Activated CD4-positive, alpha-beta memory T cell treated with anti-CD3 and anti-CD28 coated beads for 36 hours (primary cell): ENCODE measurements around the gene GARIN3. TPM values are rescaled to one million over a fixed set of nuclear protein-coding genes. Genes with fewer than 3 reads are reported as not detected.

ENCODE experiments used
- CTCF ChIA-PET: fragments of 350-600 bp; sonication (Branson Sonifier 250); formaldehyde crosslinking; loops from one replicate; lab custom pipeline; 2021; ENCODE audit warnings: antibody characterized with exemption, inconsistent platforms; lab: Charles Lee
- POLR2A ChIA-PET: fragments of 350-600 bp; sonication (Branson Sonifier 250); formaldehyde crosslinking; loops from one replicate; lab custom pipeline; 2021; ENCODE audit warnings: antibody characterized with exemption; lab: Charles Lee
- DNase-seq: peaks from one replicate; pipeline ENCODE4 v3.0.0-alpha.2; 2020
- H3K27ac Mint-ChIP-seq: one replicate; pipeline ENCODE4 v1.8.0; 2021; ENCODE audit warnings: mixed read lengths
- H3K27me3 Mint-ChIP-seq: one replicate; pipeline ENCODE4 v1.8.0; 2021; ENCODE audit warnings: mixed read lengths
- H3K36me3 Mint-ChIP-seq: one replicate; pipeline ENCODE4 v1.8.0; 2021; ENCODE audit warnings: mixed read lengths
- H3K4me1 Mint-ChIP-seq: one replicate; pipeline ENCODE4 v1.8.0; 2021; ENCODE audit warnings: low read depth, mixed read lengths
- H3K4me3 Mint-ChIP-seq: one replicate; pipeline ENCODE4 v1.8.0; 2021; ENCODE audit warnings: mild to moderate bottlenecking, mixed read lengths
- H3K9me3 Mint-ChIP-seq: one replicate; pipeline ENCODE4 v1.8.0; 2021; ENCODE audit warnings: mixed read lengths
- intact Hi-C: fragments of 100-400 bp; cut with micrococcal nuclease; formaldehyde crosslinking; loops from one replicate; pipeline ENCODE4 v1.15.1; 2023
- total RNA-seq, 2 experiments: library from RNA; stranded (reverse); gene quantifications; one replicate each; pipeline ENCODE4 v1.2.3, GENCODE V29; 2021

Gene GARIN3
- total RNA-seq, 2 experiments from 2014 or later = 1.3 to 1.4 TPM

GRCh38 chr5:157143127-157143971, 22.7 kb downstream of the GARIN3 start:
- Mint-ChIP-seq H3K4me1 (peaks cover 52% of the 10 kb centered on the region), H3K27ac (peak overlapping the region; percentile 99), H3K27me3 (no peaks in the 10 kb centered on the region), H3K36me3 (peaks cover 27% of the 10 kb centered on the region), H3K4me3 (peak overlapping the region; percentile 96), H3K9me3 (no peaks in the 10 kb centered on the region)
- ChIA-PET CTCF (interaction anchor here (0.6 to 2.7 kb wide), 15 partner anchors 10 to 1200 kb away, joined by 3 to 10 read pairs (median 4); no protein-coding TSS in a partner anchor), POLR2A (interaction anchor here (0.7 to 2.4 kb wide), 23 partner anchors 11 to 318 kb away, joined by 3 to 17 read pairs (median 4); no protein-coding TSS in a partner anchor)
- intact Hi-C loops = loop anchor here (1.0 to 10.0 kb wide), 8 partner anchors 34 to 711 kb away; partner anchors contain the start of genes CLINT1, HAVCR2 and THG1L
- DNase-seq = peak; percentile 81

DNA sequence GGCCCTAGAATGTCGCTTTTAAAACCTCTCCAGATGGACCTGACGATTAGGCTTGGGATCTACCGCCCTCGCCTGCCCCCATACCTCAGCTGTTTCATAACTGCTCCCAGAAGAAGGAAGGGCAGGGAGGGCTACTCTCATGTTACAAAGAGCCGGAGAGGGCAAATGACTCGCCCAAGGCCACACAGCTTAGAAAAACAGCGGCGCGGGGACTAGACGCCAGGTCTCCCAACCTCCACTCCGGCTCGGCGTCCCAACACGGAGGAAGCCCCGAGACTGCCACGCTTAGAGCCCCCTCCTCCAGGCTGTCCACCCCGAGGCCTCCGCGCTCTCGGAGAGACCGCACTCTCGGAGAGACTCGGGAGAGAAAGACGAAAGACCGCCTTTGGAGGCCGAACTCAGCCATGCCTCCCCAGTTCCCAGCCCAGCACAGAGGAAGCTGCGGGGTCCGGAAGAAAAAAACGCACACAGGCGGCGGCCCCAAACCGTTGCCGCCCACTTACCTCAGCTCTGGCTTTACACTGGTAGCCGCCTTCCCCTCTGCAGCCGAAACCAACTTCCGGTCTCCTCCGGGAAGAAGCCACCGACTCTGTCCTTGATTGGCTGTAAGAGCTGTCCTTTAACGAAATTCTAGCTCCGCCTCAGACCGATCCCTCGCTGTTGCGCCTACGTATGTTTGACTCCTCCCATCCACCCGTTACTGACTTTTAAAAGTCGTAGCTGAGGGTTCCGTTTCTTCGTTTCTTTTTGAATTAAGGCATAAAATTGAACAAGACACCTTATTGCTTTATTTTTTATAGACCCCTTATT, 23.5 kb downstream of the GARIN3 start, which contains the start of gene MED7:
TSS of gene MED7 (minus strand) at position 549 of the 810 bp plus-strand sequence. CDS start 3,434 bp downstream, outside the sequence.
- POLR2A ChIA-PET = interaction anchor here (0.7 to 2.4 kb wide), 24 partner anchors 11 to 318 kb away, joined by 3 to 17 read pairs (median 4); no protein-coding TSS in a partner anchor
- CTCF ChIA-PET = interaction anchor here (0.6 to 2.7 kb wide), 17 partner anchors 9 to 1199 kb away, joined by 3 to 10 read pairs (median 4); no protein-coding TSS in a partner anchor
- DNase-seq = peak; percentile 96
- Mint-ChIP-seq H3K4me1 (peaks cover 49% of the 10 kb centered on the region), H3K27me3 (no peaks in the 10 kb centered on the region), H3K36me3 (peaks cover 35% of the 10 kb centered on the region), H3K4me3 (peak within 1 kb of the TSS; percentile 96), H3K9me3 (no peaks in the 10 kb centered on the region), H3K27ac (peak within 1 kb of the TSS; percentile 99)
- intact Hi-C loops = loop anchor here (1.0 to 10.0 kb wide), 8 partner anchors 33 to 712 kb away; partner anchors contain the start of genes CLINT1, HAVCR2 and THG1L

DNA sequence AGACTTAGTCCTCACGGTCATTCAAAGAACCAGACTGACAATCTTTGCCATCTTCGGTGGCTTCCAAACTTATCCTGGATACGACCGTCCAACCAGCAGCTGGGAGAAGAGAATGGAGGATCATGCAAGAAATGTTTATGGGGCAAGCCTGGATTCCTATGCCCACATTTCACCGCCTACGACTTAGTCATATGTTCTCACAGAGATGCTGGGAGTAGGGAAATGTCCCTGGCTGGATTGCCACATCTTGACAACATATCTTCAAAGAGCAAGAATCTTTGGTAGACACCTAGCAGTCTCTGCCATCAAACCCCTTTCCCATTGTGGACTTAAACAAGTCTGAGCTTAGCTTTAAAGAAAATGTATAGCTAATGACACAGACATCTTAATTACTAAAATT, 28.4 kb downstream of the GARIN3 start:
- Mint-ChIP-seq H3K4me3 (no peak overlapping the region), H3K9me3 (no peaks in the 10 kb centered on the region), H3K27me3 (no peaks in the 10 kb centered on the region), H3K27ac (peak overlapping the region; percentile 6), H3K4me1 (peaks cover 58% of the 10 kb centered on the region), H3K36me3 (peaks cover 39% of the 10 kb centered on the region)
- intact Hi-C loops = loop anchor here (10.0 kb wide), 1 partner anchor 2003 kb away; no protein-coding TSS in a partner anchor
- no peak for DNase-seq
- ChIA-PET POLR2A (interaction anchor here (1.3 kb wide), 1 partner anchor 21 kb away, joined by 3 read pairs; no protein-coding TSS in a partner anchor), CTCF (interaction anchor here (1.1 to 1.3 kb wide), 2 partner anchors 12 to 48 kb away, joined by 3 to 4 read pairs; no protein-coding TSS in a partner anchor)

DNA sequence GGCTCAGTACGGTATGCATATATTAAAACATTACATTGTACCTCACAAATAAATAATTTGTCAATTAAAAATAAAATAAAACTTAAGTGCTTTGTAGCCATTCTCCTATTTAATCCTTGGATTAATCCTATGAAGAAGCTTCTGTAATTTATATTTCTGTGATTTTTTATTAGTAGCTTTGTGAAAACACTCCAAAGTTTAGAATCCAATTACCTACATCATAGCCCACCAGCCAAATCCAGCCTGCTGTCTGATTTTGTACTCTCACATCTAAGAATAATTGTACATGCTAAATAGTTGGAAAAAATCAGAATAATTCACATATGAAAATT, 33.8 kb downstream of the GARIN3 start:
- Mint-ChIP-seq H3K4me1 (peaks cover 27% of the 10 kb centered on the region), H3K9me3 (no peaks in the 10 kb centered on the region), H3K4me3 (no peak overlapping the region), H3K36me3 (peaks cover under 1% of the 10 kb centered on the region), H3K27ac (no peak overlapping the region), H3K27me3 (no peaks in the 10 kb centered on the region)
- CTCF ChIA-PET = interaction anchor here (0.6 to 2.5 kb wide), 27 partner anchors 9 to 1994 kb away, joined by 3 to 20 read pairs (median 4); partner anchors contain the start of gene MED7
- no peak for DNase-seq
- intact Hi-C loops = loop anchor here (1.0 to 10.0 kb wide), 7 partner anchors 16 to 1997 kb away; no protein-coding TSS in a partner anchor
- POLR2A ChIA-PET = interaction anchor here (0.9 to 1.3 kb wide), 3 partner anchors 10 to 212 kb away, joined by 3 to 4 read pairs (median 3); partner anchors contain the start of gene MED7

DNA sequence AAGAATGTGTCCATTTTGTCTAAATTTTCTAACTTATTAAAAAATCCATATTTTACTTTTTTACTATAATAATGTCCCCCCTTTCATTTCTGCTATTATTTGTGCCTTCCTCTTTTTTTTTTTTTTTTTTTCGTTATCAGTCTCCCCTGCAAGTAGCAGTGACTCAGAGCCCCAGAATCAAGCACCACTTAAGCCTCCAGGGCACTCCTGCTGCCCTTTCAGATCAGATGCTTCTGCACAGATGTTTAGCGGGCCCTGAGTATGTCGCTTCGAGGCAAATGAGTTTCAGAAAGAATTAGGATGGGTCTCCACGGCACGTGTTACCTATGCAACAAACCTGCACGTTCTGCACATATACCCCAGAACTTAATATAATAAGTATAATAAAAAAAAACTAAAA, 35.1 kb downstream of the GARIN3 start:
- Mint-ChIP-seq H3K4me3 (no peak overlapping the region), H3K27me3 (no peaks in the 10 kb centered on the region), H3K27ac (no peak overlapping the region), H3K4me1 (peaks cover 23% of the 10 kb centered on the region), H3K9me3 (no peaks in the 10 kb centered on the region), H3K36me3 (no peaks in the 10 kb centered on the region)
- ChIA-PET CTCF (interaction anchor here (0.9 to 1.5 kb wide), 3 partner anchors 11 to 101 kb away, joined by 3 to 10 read pairs (median 6); partner anchors contain the start of gene MED7), POLR2A (no interaction called here)
- no peak for DNase-seq
- intact Hi-C loops = loop anchor here (5.0 to 10.0 kb wide), 3 partner anchors 239 to 1996 kb away; no protein-coding TSS in a partner anchor

- no peak for DNase-seq
- CTCF ChIA-PET = no interaction called here
- intact Hi-C loops = no loop called here
- POLR2A ChIA-PET = interaction anchor here (0.5 kb wide), 1 partner anchor 63 kb away, joined by 5 read pairs; no protein-coding TSS in a partner anchor
- Mint-ChIP-seq H3K4me1 (peaks cover 2% of the 10 kb centered on the region), H3K36me3 (peaks cover 10% of the 10 kb centered on the region), H3K27ac (no peak overlapping the region), H3K4me3 (no peak overlapping the region), H3K9me3 (peaks cover 15% of the 10 kb centered on the region), H3K27me3 (no peaks in the 10 kb centered on the region)
These were observed 44.4 kb downstream of the GARIN3 start for GRCh38 chr5:157121709-157122108.

DNA sequence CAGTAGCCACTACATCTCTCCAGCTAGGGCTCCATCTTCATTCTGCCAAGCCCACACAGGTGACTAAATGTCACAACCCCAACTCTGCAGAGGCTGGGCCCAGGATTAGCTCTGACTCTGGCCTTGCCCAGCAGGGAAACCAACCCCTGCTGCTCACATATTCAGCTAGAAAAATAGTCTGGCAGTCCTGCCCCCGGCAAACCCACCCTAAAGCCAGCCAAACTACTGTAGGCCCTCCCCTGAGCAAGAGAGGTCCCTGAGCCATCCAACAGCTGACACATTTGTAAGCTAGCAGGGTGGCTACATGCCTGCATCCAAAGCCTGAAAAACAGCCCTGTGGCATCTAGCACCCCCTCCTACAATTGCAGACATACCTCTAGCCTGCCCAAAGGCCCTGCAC, 46.0 kb downstream of the GARIN3 start:
- Mint-ChIP-seq H3K27me3 (no peaks in the 10 kb centered on the region), H3K36me3 (peaks cover 10% of the 10 kb centered on the region), H3K27ac (no peak overlapping the region), H3K9me3 (peaks cover 15% of the 10 kb centered on the region), H3K4me3 (no peak overlapping the region), H3K4me1 (peaks cover 13% of the 10 kb centered on the region)
- no peak for DNase-seq
- CTCF ChIA-PET = interaction anchor here (0.6 to 1.6 kb wide), 2 partner anchors 11 to 45 kb away, joined by 3 read pairs; no protein-coding TSS in a partner anchor
- POLR2A ChIA-PET = no interaction called here
- intact Hi-C loops = no loop called here

DNA sequence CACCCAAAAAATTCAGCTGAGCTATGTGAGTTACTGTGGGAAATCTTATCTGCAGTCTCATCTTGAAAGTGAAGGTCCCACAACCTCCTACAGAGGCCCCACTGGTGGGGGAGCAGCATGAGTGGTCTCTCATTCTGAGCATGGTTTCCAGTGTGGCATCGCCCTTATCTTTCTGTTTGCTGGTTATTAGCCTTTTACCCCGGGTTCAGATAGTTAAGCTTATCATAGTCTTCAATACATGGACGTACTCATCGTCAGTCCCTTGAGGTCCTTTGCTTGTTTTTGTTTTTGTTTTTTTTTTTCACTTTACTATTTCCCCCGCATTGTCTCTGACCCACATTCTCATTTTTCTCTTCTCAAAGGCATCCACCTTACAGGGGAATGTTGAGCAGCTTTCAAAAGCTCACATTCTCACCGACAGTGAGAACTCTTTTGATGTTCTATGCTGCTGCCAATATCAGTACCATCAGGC, 49.5 kb downstream of the GARIN3 start:
- CTCF ChIA-PET = interaction anchor here (0.6 to 4.6 kb wide), 3 partner anchors 16 to 105 kb away, joined by 3 to 20 read pairs (median 4); no protein-coding TSS in a partner anchor

GRCh38 chr5:157115502-157115901, 50.6 kb downstream of the GARIN3 start:
- CTCF ChIA-PET = interaction anchor here (1.3 to 4.6 kb wide), 2 partner anchors 17 to 34 kb away, joined by 4 to 20 read pairs; no protein-coding TSS in a partner anchor
- intact Hi-C loops = no loop called here
- Mint-ChIP-seq H3K9me3 (no peaks in the 10 kb centered on the region), H3K4me1 (peaks cover 22% of the 10 kb centered on the region), H3K27me3 (no peaks in the 10 kb centered on the region), H3K36me3 (no peaks in the 10 kb centered on the region), H3K4me3 (no peak overlapping the region), H3K27ac (no peak overlapping the region)
- POLR2A ChIA-PET = interaction anchor here (1.7 kb wide), 1 partner anchor 22 kb away, joined by 3 read pairs; no protein-coding TSS in a partner anchor
- DNase-seq = no peak

More for the DNA sequence above, 49.5 kb downstream of the GARIN3 start:
- Mint-ChIP-seq H3K27ac (peak overlapping the region; percentile 35), H3K36me3 (no peaks in the 10 kb centered on the region), H3K27me3 (no peaks in the 10 kb centered on the region), H3K4me3 (peak overlapping the region; percentile 2), H3K4me1 (peaks cover 19% of the 10 kb centered on the region), H3K9me3 (peaks cover 7% of the 10 kb centered on the region)
- POLR2A ChIA-PET = interaction anchor here (1.7 kb wide), 1 partner anchor 21 kb away, joined by 3 read pairs; no protein-coding TSS in a partner anchor
- intact Hi-C loops = loop anchor here (1.0 kb wide), 1 partner anchor 16 kb away; no protein-coding TSS in a partner anchor
- DNase-seq = peak; percentile 49

DNA sequence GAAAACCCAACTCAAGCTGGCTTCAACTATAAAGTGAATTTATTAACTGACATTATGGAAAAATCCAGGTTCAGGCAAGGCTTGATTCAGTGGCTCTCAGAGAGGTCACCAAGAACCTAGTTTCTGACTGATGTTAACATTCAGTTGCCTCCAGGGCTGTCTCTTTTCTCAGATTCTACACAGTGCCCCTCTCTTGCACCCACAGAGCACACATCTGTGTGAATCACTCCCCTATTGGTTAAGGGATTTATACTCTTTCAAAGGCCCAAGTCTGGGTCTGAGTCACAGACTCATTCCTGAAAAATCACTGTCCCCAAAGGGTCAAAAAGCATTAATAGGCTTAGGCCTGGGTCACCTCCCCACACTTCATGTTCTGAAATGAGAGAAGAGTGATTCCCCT, 51.1 kb downstream of the GARIN3 start:
- H3K9me3 Mint-ChIP-seq = no peaks in the 10 kb centered on the region
- H3K4me1 Mint-ChIP-seq = peaks cover 22% of the 10 kb centered on the region
- no peak overlapping the region for H3K4me3 Mint-ChIP-seq
- intact Hi-C loops = no loop called here
- CTCF ChIA-PET = interaction anchor here (4.6 kb wide), 1 partner anchor 18 kb away, joined by 20 read pairs; no protein-coding TSS in a partner anchor
- no peak overlapping the region for H3K27ac Mint-ChIP-seq
- POLR2A ChIA-PET = no interaction called here
- no peaks in the 10 kb centered on the region for H3K27me3 Mint-ChIP-seq
- no peak for DNase-seq
- H3K36me3 Mint-ChIP-seq = no peaks in the 10 kb centered on the region
